ENCODE results near the gene LHFPL2. TPM values are rescaled to one million over a fixed set of nuclear protein-coding genes. Genes with fewer than 3 reads are reported as not detected.
A peak's percentile ranks its signal among the peaks of the same experiment; 100 is the strongest.

Gene LHFPL2
- total and polyA plus RNA-seq, 2 of the 4 experiments (the other 2 are of a cell fraction), result 6.5 to 11.3 TPM

DNA sequence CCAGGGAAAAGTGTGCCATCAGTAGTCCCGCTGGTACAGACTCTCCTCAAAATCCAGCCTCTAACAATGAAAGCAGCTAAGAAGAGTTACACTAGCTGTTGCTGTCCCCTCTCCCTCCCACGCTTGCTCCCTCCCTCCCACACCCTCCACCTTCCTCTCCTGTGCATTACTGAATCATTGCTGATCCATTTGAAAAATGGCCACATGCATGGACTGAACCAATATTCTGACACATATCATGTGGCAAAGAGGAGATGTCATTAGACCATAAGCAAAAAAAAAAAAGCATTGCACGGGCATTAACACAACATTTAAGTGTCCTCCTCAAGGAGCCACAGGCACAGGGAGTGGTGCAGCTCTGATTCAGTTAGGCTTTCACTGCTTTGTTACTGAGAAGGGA, 37.9 kb downstream of the LHFPL2 start:
- Histone ChIP-seq H3K14ac (replicated peaks; ENCODE audit: low read depth, low read length) (peak overlapping the region; percentile 11), H4K5ac (ENCODE audit: low read depth, low read length) (no peak overlapping the region), H2AFZ (replicated peaks; ENCODE audit: low read length, poor library complexity) (no peak overlapping the region), H3K4ac (ENCODE audit: low read depth, low read length) (peak overlapping the region; percentile 17), H4K91ac (ENCODE audit: insufficient read depth, low read depth, low read length) (peak overlapping the region; percentile 14; the same call in 1 of the 2 replicates), H3K23ac (ENCODE audit: low read depth, low read length) (0 out of 2 replicates have a peak overlapping the region, but pooled peaks have one; percentile 5), H3K4me1 (ENCODE audit: control insufficient read depth, insufficient read depth, low read length) (peaks cover 21% of the 10 kb centered on the region), H3K9ac (ENCODE audit: low read depth, low read length) (no peak overlapping the region), H3K9me3 (ENCODE audit: control insufficient read depth, insufficient read depth, low read length) (no peaks in the 10 kb centered on the region), H2BK15ac (ENCODE audit: low read depth, low read length) (0 out of 3 replicates have a peak overlapping the region, but pooled peaks have one; percentile 17), H4K8ac (ENCODE audit: low read depth in 2 of 2, low read length in 2 of 2) (peak overlapping the region; percentile 13 to 55; a peak in 3 of 4 replicates), H3K56ac (ENCODE audit: extremely low read depth, insufficient read depth, low read length) (no peak overlapping the region; the same call in 1 of the 2 replicates), H2BK120ac (ENCODE audit: low read depth, low read length) (peak overlapping the region; percentile 15), H4K20me1 (ENCODE audit: insufficient read depth, low read length) (peaks cover 16% of the 10 kb centered on the region; the same call in 1 of the 2 replicates), H3K27me3 (ENCODE audit: control insufficient read depth, insufficient read depth, low read length) (no peaks in the 10 kb centered on the region), H3K9me1 (ENCODE audit: insufficient read depth, low read length) (peaks cover 19% of the 10 kb centered on the region), H2AK9ac (replicated peaks; ENCODE audit: low read depth, low read length, poor library complexity) (no peak overlapping the region), H3K79me1 (ENCODE audit: low read depth in 1 of 2, low read length in 2 of 2) (peaks cover 27 to 59% of the 10 kb centered on the region in 2 experiments), H3K4me2 (ENCODE audit: low read depth, low read length) (no peak overlapping the region), H3K18ac (ENCODE audit: low read depth, low read length) (peak overlapping the region; percentile 22; the same call in 1 of the 2 replicates), H2BK5ac (ENCODE audit: low read depth, low read length, poor library complexity, severe bottlenecking) (peak overlapping the region; percentile 43), H3K4me3 (ENCODE audit: insufficient read depth, low read depth, low read length) (no peak overlapping the region), H2AK5ac (ENCODE audit: low read depth, low read length) (peak overlapping the region; percentile 76; the same call in 1 of the 2 replicates), H2BK20ac (ENCODE audit: low read depth, low read length) (peak overlapping the region; percentile 22; the same call in 1 of the 2 replicates), H3K36me3 (ENCODE audit: control insufficient read depth, insufficient read depth, low read length) (peaks cover 6% of the 10 kb centered on the region; the same call in 1 of the 2 replicates), H3K27ac (ENCODE audit: insufficient read depth, low read length) (peak overlapping the region; percentile 12; the same call in 1 of the 2 replicates)
- BruUV-seq (replicated peaks), result no TSS peak
- intact Hi-C loops (cut with micrococcal nuclease), result no loop called here
- in situ Hi-C loops (cut with MboI; ENCODE audit: low sequenced_read_pairs), result no loop called here
- POLR2A ChIA-PET (ENCODE audit: unreplicated experiment), result no interaction called here
- DNase-seq, result no peak
- WGBS, 2 experiments (ENCODE audit: extremely low coverage in 2 of 2, insufficient read length in 1 of 2), result no CpG with 5 or more reads among the region's 3 CpGs
- dilution Hi-C loops (cut with HindIII; ENCODE audit: low sequenced_read_pairs, unreplicated experiment), result no loop called here
- ATAC-seq (ENCODE audit: low read depth), result peak; percentile 20
- TF ChIP-seq BHLHE40 (IDR thresholded peaks at IDR 0.05; ENCODE audit: low read depth, low read length), result no peak
- TF ChIP-seq USF2 (IDR thresholded peaks at IDR 0.05; ENCODE audit: low read depth, low read length), result peak; percentile 18; the same call in 1 of the 2 replicates
- CTCF ChIA-PET, result no interaction called here

Measured in IMR-90 (cell line).